IMR-90 (cell line): Measurements from ENCODE around the gene DENND6B. TPM values are rescaled to one million over a fixed set of nuclear protein-coding genes. Genes with fewer than 3 reads are reported as not detected.
A peak's percentile ranks its signal among the peaks of the same experiment; 100 is the strongest.

ENCODE experiments used
- ATAC-seq: fragments of 200-7000 bp; cut with Tn5 transposase; 2 replicates; pipeline ENCODE4 v1.9.1; 2020; ENCODE audit warnings: low read depth, mild to moderate bottlenecking, moderate library complexity
- BruUV-seq: library from RNA; stranded (reverse); fragments of 400-500 nt; replicated peaks from 2 replicates; lab custom pipeline; 2021; lab: Mats Ljungman, UMichigan
- CTCF ChIA-PET: fragments of 300-600 bp; formaldehyde crosslinking; extraction: SDS; loops from one replicate; lab custom pipeline; 2021; ENCODE audit warnings: antibody characterized with exemption; lab: Yijun Ruan, JAX
- POLR2A ChIA-PET: fragments of 300-600 bp; sonication (Branson Sonifier 250); formaldehyde crosslinking; loops from one replicate; lab custom pipeline; 2022; ENCODE audit warnings: antibody characterized with exemption; ENCODE audit not compliant: unreplicated experiment; lab: Charles Lee
- DNase-seq: peaks from one replicate; pipeline ENCODE4 v3.0.0; 2013
- H2AFZ ChIP-seq: replicated peaks from 2 replicates; pipeline ENCODE3; 2013; ENCODE audit warnings: low read length, mild to moderate bottlenecking; ENCODE audit not compliant: poor library complexity
- H2AK5ac ChIP-seq: 2 replicates; pipeline ENCODE4 v1.6.1; 2013; ENCODE audit warnings: low read depth, low read length, inconsistent platforms
- H2AK9ac ChIP-seq: replicated peaks from 2 replicates; pipeline ENCODE3; 2013; ENCODE audit warnings: mild to moderate bottlenecking, low read depth, low read length, moderate library complexity; ENCODE audit not compliant: poor library complexity
- H2BK120ac ChIP-seq: 2 replicates; pipeline ENCODE4 v1.6.1; 2013; ENCODE audit warnings: low read depth, low read length, inconsistent platforms
- H2BK15ac ChIP-seq: 3 replicates; pipeline ENCODE4 v1.6.1; 2013; ENCODE audit warnings: low read depth, low read length, inconsistent platforms
- H2BK20ac ChIP-seq: 2 replicates; pipeline ENCODE4 v1.6.1; 2013; ENCODE audit warnings: low read depth, mild to moderate bottlenecking, inconsistent platforms, low read length, moderate library complexity
- H2BK5ac ChIP-seq: 2 replicates; pipeline ENCODE4 v1.6.1; 2013; ENCODE audit warnings: mild to moderate bottlenecking, low read depth, low read length, inconsistent platforms; ENCODE audit not compliant: poor library complexity, severe bottlenecking
- H3K14ac ChIP-seq: replicated peaks from 2 replicates; pipeline ENCODE4 v1.6.1; 2013; ENCODE audit warnings: low read depth, low read length, inconsistent platforms
- H3K18ac ChIP-seq: 2 replicates; pipeline ENCODE4 v1.6.1; 2013; ENCODE audit warnings: low read depth, low read length, control low read depth
- H3K23ac ChIP-seq: 2 replicates; pipeline ENCODE4 v1.6.1; 2013; ENCODE audit warnings: low read depth, low read length, inconsistent platforms
- H3K27ac ChIP-seq: 2 replicates; pipeline ENCODE4 v1.5.1; 2013; ENCODE audit warnings: mild to moderate bottlenecking, control low read depth, low read length; ENCODE audit not compliant: insufficient read depth
- H3K27me3 ChIP-seq: 2 replicates; pipeline ENCODE4 v1.6.1; 2013; ENCODE audit warnings: low read length; ENCODE audit not compliant: control insufficient read depth, insufficient read depth
- H3K36me3 ChIP-seq: 2 replicates; pipeline ENCODE4 v1.6.1; 2013; ENCODE audit warnings: low read length, mixed read lengths; ENCODE audit not compliant: control insufficient read depth, insufficient read depth
- H3K4ac ChIP-seq: 2 replicates; pipeline ENCODE4 v1.6.1; 2013; ENCODE audit warnings: low read depth, low read length, inconsistent platforms
- H3K4me1 ChIP-seq: 2 replicates; pipeline ENCODE4 v1.6.1; 2013; ENCODE audit warnings: low read length, mixed read lengths; ENCODE audit not compliant: control insufficient read depth, insufficient read depth
- H3K4me2 ChIP-seq: 2 replicates; pipeline ENCODE4 v1.6.1; 2013; ENCODE audit warnings: low read depth, mild to moderate bottlenecking, control low read depth, low read length, moderate library complexity
- H3K4me3 ChIP-seq: 2 replicates; pipeline ENCODE4 v1.5.1; 2013; ENCODE audit warnings: low read depth, mild to moderate bottlenecking, control low read depth, low read length, moderate library complexity; ENCODE audit not compliant: insufficient read depth
- H3K56ac ChIP-seq: 2 replicates; pipeline ENCODE4 v1.6.1; 2013; ENCODE audit warnings: low read length, inconsistent platforms; ENCODE audit not compliant: insufficient read depth; ENCODE audit errors: extremely low read depth
- H3K79me1 ChIP-seq, 2 experiments: 2 replicates each; pipeline ENCODE4 v1.6.1; 2013; ENCODE audit warnings: low read length in 2 of 2, inconsistent platforms in 1 of 2, low read depth in 1 of 2
- H3K9ac ChIP-seq: 2 replicates; pipeline ENCODE4 v1.6.1; 2013; ENCODE audit warnings: low read depth, low read length, control low read depth
- H3K9me1 ChIP-seq: 2 replicates; pipeline ENCODE4 v1.6.1; 2013; ENCODE audit warnings: low read length, inconsistent platforms; ENCODE audit not compliant: insufficient read depth
- H3K9me3 ChIP-seq: 2 replicates; pipeline ENCODE4 v1.6.1; 2013; ENCODE audit warnings: low read length; ENCODE audit not compliant: control insufficient read depth, insufficient read depth
- H4K20me1 ChIP-seq: 2 replicates; pipeline ENCODE4 v1.6.1; 2013; ENCODE audit warnings: low read length, inconsistent platforms; ENCODE audit not compliant: insufficient read depth
- H4K5ac ChIP-seq: 2 replicates; pipeline ENCODE4 v1.6.1; 2013; ENCODE audit warnings: mild to moderate bottlenecking, low read depth, low read length, control low read depth
- H4K8ac ChIP-seq, 2 experiments: 2 replicates each; pipeline ENCODE4 v1.6.1; 2013; ENCODE audit warnings: low read depth in 2 of 2, low read length in 2 of 2, control low read depth in 1 of 2, inconsistent platforms in 1 of 2
- H4K91ac ChIP-seq: 2 replicates; pipeline ENCODE4 v1.6.1; 2013; ENCODE audit warnings: low read depth, low read length, inconsistent platforms; ENCODE audit not compliant: insufficient read depth
- NFE2L2 ChIP-seq: fragments of 150-350 bp; IDR thresholded peaks from 2 replicates; pipeline ENCODE4 v1.6.1; 2016; ENCODE audit warnings: low read depth, mild to moderate bottlenecking, low read length
- RAD21 ChIP-seq: IDR thresholded peaks from 2 replicates; pipeline ENCODE4 v1.6.1; 2012; ENCODE audit warnings: low read length, improper control_type of control experiment
- RCOR1 ChIP-seq: IDR thresholded peaks from 2 replicates; pipeline ENCODE4 v1.6.1; 2012; ENCODE audit warnings: mild to moderate bottlenecking, low read length, improper control_type of control experiment; ENCODE audit not compliant: insufficient replicate concordance
- RFX5 ChIP-seq: IDR thresholded peaks from 2 replicates; pipeline ENCODE4 v1.8.0; 2012; ENCODE audit warnings: low read depth, mild to moderate bottlenecking, low read length, moderate library complexity
- WGBS, 2 experiments: methylation state at CpG; one replicate each; pipeline versions ENCODE4 v1.1.5 to v1.1.7; 2013; ENCODE audit warnings: missing lambda C conversion rate in 2 of 2; ENCODE audit not compliant: insufficient read length in 1 of 2; ENCODE audit errors: extremely low coverage in 2 of 2; 5-methylcytosine and 5-hydroxymethylcytosine counted together
- dilution Hi-C: fragments of 300-500 bp; cut with HindIII; formaldehyde crosslinking; loops from one replicate; pipeline ENCODE4 v1.14.3; 2018; ENCODE audit warnings: low sequenced_read_pairs; ENCODE audit not compliant: unreplicated experiment
- in situ Hi-C: fragments of 300-500 bp; cut with MboI; formaldehyde crosslinking; loops from 3 replicates; pipeline ENCODE4 v1.14.3; 2019; ENCODE audit warnings: low sequenced_read_pairs, inconsistent platforms, mixed read lengths
- intact Hi-C: fragments of 100-400 bp; cut with micrococcal nuclease; formaldehyde crosslinking; loops from 2 replicates; pipeline ENCODE4 v1.10.0; 2022
- polyA plus RNA-seq, 3 experiments: library from polyadenylated mRNA; depleted of rRNA; stranded (reverse); fragments of >200 nt; gene quantifications; 2 replicates each; pipeline ENCODE4 v1.2.3, GENCODE V29; 2012; ENCODE audit warnings: low replicate concordance in 1 of 3
- total RNA-seq: library from RNA; depleted of rRNA; stranded (reverse); fragments of >200 nt; gene quantifications from 2 replicates; pipeline ENCODE4 v1.2.3, GENCODE V29; 2012
- TF ChIP-seq, protein P1 (sequence below): conservative IDR thresholded peaks from 2 replicates; pipeline ENCODE4 v1.5.1; 2012; ENCODE audit warnings: mild to moderate bottlenecking, low read depth, low read length, improper control_type of control experiment
- TF ChIP-seq, protein P2 (sequence below): fragments of 150-350 bp; IDR thresholded peaks from 2 replicates; pipeline ENCODE4 v1.6.1; 2016; ENCODE audit warnings: low read depth, mild to moderate bottlenecking, low read length, moderate library complexity, borderline replicate concordance

DENND6B gene
- total and polyA plus RNA-seq, 2 of the 4 experiments (the other 2 are of a cell fraction) = 0.36 to 4.9 TPM

DNA sequence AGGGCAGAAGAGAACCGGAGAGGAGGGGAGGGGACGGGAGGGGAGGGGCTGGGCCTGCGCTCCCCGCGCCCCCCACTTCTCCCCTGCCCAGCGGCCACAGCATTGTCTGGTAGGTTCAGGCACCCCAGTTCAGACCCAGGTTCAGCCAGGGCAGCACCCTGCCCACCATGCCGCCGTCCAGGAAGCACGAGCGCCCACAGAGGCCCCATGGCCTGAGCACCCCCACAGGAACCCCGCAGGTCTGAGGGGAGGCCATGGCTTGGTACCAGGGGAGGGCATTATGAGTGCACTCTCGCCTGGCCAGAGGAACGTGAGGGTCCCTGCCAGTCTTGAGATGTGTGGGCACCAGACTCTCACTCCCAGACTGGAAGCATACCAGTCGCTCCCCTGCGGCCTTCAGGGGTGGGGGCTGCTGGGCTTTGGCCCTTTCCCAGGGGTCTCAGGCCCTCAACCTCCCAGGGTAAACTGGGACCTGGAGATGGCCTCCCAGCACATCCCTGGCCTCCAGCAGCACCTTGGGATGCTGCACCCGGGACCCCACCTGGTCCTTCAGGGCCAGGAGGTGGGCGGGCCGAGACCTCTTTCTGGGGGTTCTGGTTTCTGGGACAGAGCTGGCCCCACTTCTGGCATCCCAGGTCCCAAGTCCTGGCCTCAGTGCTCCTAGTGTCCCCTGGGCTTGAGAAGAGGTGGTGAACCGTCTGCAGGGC lies 18.8 kb downstream of the DENND6B start:
- ChIA-PET CTCF (no interaction called here), POLR2A (interaction anchor here (0.7 kb wide), 1 partner anchor 12 kb away, joined by 4 read pairs; no protein-coding TSS in a partner anchor)
- H2AK9ac ChIP-seq = peak overlapping the region; percentile 92
- H3K18ac ChIP-seq = peak overlapping the region; percentile 24; the same call in 1 of the 2 replicates
- peak overlapping the region; percentile 79 for H2BK120ac ChIP-seq
- DNase-seq (no peak), ATAC-seq (no peak)
- H2BK15ac ChIP-seq = peak overlapping the region; percentile 94; the same call in 2 of the 3 replicates
- H3K4me1 ChIP-seq = peaks cover 38% of the 10 kb centered on the region
- peak overlapping the region; percentile 80 to 93; a peak in 3 of 4 replicates for H4K8ac ChIP-seq
- no peak overlapping the region for H3K4me3 ChIP-seq
- peak overlapping the region; percentile 59 for H2BK20ac ChIP-seq
- peak overlapping the region; percentile 93 for H2AK5ac ChIP-seq
- H3K36me3 ChIP-seq = peaks cover 14% of the 10 kb centered on the region; the same call in 1 of the 2 replicates
- H3K14ac ChIP-seq = peak overlapping the region; percentile 55; the same call in 1 of the 2 replicates
- peak overlapping the region; percentile 63 for H3K23ac ChIP-seq
- H3K9ac ChIP-seq = 0 out of 2 replicates have a peak overlapping the region, but pooled peaks have one; percentile 15
- no peaks in the 10 kb centered on the region for H3K9me3 ChIP-seq
- TF ChIP-seq RFX5 (no peak), NFE2L2 (no peak), RCOR1 (no peak), RAD21 (no peak)
- TF ChIP-seq, protein P1, sequence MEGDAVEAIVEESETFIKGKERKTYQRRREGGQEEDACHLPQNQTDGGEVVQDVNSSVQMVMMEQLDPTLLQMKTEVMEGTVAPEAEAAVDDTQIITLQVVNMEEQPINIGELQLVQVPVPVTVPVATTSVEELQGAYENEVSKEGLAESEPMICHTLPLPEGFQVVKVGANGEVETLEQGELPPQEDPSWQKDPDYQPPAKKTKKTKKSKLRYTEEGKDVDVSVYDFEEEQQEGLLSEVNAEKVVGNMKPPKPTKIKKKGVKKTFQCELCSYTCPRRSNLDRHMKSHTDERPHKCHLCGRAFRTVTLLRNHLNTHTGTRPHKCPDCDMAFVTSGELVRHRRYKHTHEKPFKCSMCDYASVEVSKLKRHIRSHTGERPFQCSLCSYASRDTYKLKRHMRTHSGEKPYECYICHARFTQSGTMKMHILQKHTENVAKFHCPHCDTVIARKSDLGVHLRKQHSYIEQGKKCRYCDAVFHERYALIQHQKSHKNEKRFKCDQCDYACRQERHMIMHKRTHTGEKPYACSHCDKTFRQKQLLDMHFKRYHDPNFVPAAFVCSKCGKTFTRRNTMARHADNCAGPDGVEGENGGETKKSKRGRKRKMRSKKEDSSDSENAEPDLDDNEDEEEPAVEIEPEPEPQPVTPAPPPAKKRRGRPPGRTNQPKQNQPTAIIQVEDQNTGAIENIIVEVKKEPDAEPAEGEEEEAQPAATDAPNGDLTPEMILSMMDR = no peak
- TF ChIP-seq, protein P2, sequence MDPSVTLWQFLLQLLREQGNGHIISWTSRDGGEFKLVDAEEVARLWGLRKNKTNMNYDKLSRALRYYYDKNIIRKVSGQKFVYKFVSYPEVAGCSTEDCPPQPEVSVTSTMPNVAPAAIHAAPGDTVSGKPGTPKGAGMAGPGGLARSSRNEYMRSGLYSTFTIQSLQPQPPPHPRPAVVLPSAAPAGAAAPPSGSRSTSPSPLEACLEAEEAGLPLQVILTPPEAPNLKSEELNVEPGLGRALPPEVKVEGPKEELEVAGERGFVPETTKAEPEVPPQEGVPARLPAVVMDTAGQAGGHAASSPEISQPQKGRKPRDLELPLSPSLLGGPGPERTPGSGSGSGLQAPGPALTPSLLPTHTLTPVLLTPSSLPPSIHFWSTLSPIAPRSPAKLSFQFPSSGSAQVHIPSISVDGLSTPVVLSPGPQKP = no peak
- H3K27me3 ChIP-seq = no peaks in the 10 kb centered on the region
- peaks cover 0 to 30% of the 10 kb centered on the region in 2 experiments; a peak in 2 of 4 replicates for H3K79me1 ChIP-seq
- intact Hi-C loops (loop anchor here (2.0 to 5.0 kb wide), 3 partner anchors 15 to 36 kb away; partner anchors contain the start of genes DENND6B and MAPK11), in situ Hi-C loops (no loop called here), dilution Hi-C loops (no loop called here)
- peak overlapping the region; percentile 92 for H2BK5ac ChIP-seq
- H3K4me2 ChIP-seq = no peak overlapping the region
- peak overlapping the region; percentile 73 for H2AFZ ChIP-seq
- peak overlapping the region; percentile 94 for H4K91ac ChIP-seq
- no peak overlapping the region for H3K56ac ChIP-seq
- no TSS peak for BruUV-seq
- peak overlapping the region; percentile 74 for H3K4ac ChIP-seq
- peak overlapping the region; percentile 65 for H4K5ac ChIP-seq
- H3K27ac ChIP-seq = peak overlapping the region; percentile 67
- peaks cover 33% of the 10 kb centered on the region for H4K20me1 ChIP-seq
- WGBS, 2 experiments = 63% methylated on average over 7 of the region's 19 CpGs; no CpG with 5 or more reads in 1 of the 2 experiments
- peaks cover 19% of the 10 kb centered on the region for H3K9me1 ChIP-seq
